Measurements from ENCODE around the gene DIAPH2.

Gene DIAPH2

GRCh38 chrX:97189668-97190067, 505.0 kb downstream of the DIAPH2 start:
- no peak for DNase-seq (ENCODE audit: low spot score)

GRCh38 chrX:97199501-97199900, 514.9 kb downstream of the DIAPH2 start:
- DNase-seq (ENCODE audit: low spot score), result no peak

GRCh38 chrX:97200454-97200853, 515.8 kb downstream of the DIAPH2 start:
- DNase-seq (ENCODE audit: low spot score), result no peak

DNA sequence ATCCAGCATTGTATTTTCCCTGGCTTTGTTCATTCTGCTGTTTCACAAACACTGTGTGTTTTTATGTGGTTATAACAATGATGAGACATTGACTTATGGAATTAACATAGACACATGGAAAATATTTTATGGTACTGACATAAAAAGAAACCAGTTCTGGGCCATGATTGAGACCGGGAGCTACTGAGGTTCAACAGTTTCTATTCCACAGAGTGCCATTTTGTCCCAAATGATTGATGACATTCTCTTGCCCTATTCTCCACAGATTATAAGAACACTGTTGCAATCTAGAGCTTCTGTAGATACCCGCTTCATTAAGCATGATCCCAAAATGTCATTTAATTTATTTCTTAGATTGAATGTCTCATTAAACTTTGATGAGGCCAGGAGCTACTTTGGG, 525.9 kb downstream of the DIAPH2 start:
- no peak for DNase-seq (ENCODE audit: low spot score)

DNA sequence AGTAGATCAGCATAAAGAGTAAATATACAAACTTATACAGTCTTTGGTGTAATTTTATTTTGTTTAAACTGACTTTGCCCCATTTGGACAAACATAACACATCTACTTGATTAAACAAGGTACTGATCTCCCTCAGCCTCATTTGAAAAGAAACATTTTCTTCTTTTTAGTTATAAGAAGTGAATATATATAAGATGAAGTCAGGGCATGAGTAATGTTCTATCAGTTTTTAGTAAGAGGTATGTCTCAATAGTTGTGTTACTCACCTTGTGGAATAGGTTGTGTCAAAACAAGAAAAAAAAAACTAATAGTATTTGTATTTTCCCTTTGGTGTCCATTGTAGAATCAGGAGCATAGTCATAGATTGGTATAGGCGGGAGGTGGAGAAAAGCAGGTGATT, 526.4 kb downstream of the DIAPH2 start:
- DNase-seq (ENCODE audit: low spot score), result no peak

DNA sequence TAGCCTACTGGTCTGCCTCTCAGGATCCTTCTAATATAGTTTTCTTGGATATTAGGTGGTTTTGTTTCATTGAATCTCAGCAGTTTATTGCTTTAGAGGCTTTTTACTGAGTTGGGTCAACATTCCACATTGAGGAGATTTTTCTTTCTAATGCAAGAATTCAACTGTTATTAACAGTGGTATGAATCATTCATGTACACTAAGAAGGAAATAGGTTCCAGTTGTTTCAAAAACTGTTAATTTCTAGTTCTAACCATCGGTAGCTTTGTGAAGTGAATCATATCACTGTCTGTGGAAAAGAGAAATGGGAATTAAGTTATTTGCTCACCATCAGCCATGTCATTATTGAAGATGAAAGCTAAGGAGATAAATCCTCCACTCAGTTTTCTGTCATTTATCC, 530.5 kb downstream of the DIAPH2 start:
- DNase-seq (ENCODE audit: low spot score), result no peak

GRCh38 chrX:97224148-97224547, 539.5 kb downstream of the DIAPH2 start:
- DNase-seq (ENCODE audit: low spot score), result no peak

DNA sequence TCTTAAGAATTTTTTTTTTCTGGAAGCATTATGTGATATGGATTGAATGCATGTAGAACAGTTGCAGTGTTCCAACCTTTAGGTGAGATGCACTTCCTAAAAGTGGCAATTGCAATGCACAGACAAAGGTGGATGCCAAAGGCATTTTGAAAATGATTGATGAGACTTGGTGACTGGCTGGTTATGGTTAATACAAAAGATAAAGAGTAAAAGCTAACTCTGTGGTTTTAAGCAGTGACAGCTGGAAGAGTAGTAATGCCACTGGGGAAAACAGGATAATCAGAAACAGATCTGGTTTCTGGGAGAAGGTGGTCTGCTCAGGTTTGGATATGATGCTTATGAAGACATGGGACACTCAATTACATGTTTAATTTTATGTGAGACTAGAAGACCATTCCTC, 544.7 kb downstream of the DIAPH2 start:
- DNase-seq (ENCODE audit: low spot score), result no peak

- no peak for DNase-seq (ENCODE audit: low spot score)
Measured at GRCh38 chrX:97230948-97231347, 546.3 kb downstream of the DIAPH2 start.

GRCh38 chrX:97234471-97235081, 549.9 kb downstream of the DIAPH2 start:
- no peak for DNase-seq (ENCODE audit: low spot score)

GRCh38 chrX:97238632-97239031, 554.0 kb downstream of the DIAPH2 start:
- DNase-seq (ENCODE audit: low spot score), result no peak

DNA sequence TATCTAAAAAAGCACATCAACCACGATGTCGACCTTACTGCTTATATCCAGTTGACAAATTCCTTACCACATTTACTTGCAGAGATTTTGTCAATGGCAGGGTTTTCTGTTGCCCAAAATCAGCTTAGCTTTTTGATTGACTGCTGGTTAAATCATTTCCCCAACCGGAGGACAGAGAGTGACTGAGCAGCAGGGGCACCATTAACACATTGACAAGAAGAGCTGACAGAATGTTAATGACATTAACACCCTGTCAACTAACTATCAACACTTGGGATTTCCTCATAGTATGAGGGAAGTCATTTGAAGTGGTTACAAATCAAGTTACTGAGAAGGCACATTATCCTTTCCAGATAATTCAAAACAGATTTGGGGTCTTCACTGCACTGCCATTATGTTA, 567.5 kb downstream of the DIAPH2 start:
- no peak for DNase-seq (ENCODE audit: low spot score)

GRCh38 chrX:97260679-97261078, 576.0 kb downstream of the DIAPH2 start:
- no peak for DNase-seq (ENCODE audit: low spot score)

DNA sequence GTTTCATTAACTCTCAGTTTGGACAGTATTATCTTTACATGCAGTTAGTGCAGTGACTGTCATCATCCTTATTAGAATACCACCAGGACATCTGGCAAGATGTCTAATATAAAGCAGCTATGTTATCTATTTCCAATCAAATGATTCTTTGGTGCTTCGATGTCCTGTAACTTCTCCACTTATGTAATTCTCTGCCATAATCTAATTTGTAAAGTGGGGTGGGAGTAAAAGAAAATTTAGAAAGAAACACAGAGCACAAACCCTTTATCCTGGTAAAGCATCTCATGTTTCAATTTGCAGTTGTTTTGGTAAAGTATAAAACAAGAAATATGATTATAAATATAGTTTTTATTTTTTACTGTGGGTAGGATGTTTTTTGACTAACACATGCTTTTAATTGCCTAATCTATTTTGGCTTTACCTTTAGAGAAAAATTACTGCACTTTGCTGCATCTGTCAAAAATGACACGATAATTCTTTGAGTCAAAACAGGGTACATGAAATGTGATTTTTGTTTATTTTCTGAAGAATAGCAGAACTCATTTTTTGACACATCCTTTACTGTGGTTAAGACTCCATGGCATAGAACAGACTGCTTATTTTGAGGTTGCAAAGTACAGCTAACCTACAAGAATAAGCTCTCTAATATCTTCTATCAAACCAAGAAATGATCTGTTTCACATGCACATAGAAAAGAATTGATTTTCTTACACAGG, 581.9 kb downstream of the DIAPH2 start:
- no peak for DNase-seq (ENCODE audit: low spot score)

GRCh38 chrX:97267396-97268181, 582.9 kb downstream of the DIAPH2 start:
- no peak for DNase-seq (ENCODE audit: low spot score)

DNA sequence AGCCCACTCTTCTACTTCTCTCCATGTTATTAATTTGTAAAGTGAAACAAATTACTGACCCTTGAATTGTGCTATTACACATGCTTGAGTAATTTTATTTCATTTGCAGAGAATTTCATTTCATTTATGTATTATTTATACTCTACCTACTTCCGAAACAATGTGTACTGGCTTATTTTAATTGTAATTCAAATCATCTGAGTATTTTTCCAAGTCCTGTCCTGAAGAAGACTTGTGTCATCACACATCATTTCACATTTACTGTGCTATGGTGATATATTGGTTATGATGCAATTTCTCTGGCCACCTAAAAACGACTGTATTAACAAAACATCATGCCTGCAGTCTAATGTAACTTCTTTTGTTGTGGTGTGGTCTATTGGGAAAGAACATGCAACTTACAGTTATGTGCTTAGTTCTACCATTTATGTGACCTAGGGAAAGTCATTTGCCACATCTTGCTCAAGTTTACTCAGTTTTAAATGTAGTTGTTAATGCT, 583.6 kb downstream of the DIAPH2 start:
- DNase-seq (ENCODE audit: low spot score), result no peak

DNA sequence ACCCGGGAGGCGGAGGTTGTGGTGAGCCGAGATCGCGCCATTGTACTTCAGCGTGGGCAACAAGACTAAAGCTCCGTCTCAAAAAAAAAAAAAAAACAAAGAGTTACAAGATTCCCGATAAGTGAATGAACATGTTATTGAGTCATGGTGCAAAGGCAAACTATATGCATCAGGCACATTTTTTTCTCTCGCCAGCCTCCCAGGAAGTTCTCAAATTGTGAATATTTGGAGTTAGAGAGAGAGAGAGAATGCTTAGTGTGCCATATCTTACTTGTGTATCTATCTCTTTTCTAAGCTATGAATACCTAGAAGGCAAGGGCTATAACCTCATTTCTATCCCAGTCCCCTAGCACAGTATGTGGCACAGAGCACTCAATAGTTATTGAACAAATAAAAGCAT, 599.9 kb downstream of the DIAPH2 start:
- DNase-seq (ENCODE audit: low spot score), result no peak

DNA sequence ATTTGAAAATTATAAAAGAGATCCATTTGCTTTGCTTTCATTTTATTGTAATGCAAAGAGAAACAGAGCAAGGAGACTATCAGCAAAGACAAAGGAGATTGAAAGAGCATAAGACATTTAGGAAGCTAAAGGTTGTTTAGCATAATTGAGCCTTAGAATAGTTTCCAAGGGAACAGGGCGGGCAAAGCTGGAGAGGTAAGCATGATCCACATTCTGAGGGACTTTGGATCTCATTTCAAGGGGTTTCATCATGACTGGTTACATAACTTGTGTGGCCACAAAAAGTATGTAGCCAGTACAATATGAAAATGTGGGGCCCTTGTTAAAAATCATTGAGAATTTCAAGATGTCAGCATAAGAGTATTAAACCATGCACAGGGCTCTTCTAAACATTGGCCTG, 605.6 kb downstream of the DIAPH2 start:
- no peak for DNase-seq (ENCODE audit: low spot score)

GRCh38 chrX:97294041-97294440, 609.4 kb downstream of the DIAPH2 start:
- no peak for DNase-seq (ENCODE audit: low spot score)

- no peak for DNase-seq (ENCODE audit: low spot score)
Measured at GRCh38 chrX:97295954-97296353, 611.3 kb downstream of the DIAPH2 start.

DNA sequence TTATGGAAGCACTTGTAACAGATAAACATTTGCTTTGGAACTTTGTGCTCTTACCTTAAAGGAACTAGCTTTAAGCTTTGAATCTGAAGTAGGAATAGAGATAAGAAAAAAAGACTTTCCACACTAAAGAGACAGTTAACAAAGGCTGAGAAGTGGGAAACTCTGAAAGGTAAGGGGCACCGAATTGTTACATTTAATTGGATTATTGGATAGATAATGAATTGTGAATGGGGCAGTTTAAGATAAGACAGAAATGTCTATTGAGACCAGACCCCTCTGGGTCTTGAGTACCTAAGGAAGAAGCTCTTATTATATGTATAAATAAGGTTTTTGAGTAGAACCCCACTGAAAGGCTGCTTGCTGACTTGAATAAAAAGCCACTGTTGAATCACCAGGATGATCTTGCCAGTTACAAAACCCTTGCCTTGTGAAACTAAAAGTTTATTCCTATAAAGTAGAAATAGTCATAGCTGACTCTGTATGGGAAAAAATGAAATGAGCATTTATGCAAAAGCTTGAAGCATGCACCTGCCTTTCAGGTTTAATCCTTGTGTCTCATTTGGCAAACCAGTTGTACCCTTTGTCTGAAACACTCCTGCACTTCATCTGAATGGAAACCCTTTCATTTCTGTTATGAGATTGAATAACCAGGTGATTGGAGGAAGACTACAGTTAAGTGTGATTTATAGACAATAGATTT, 622.3 kb downstream of the DIAPH2 start:
- no peak for DNase-seq (ENCODE audit: low spot score)

- DNase-seq (ENCODE audit: low spot score), result no peak
Measured at GRCh38 chrX:97308171-97308570, 623.5 kb downstream of the DIAPH2 start.
